Mammary epithelial cell (primary cell): ENCODE measurements around the gene IQSEC1.

Experiments
- CTCF ChIP-seq, 2 donors: IDR thresholded peaks in 1 of 2; conservative IDR thresholded peaks in 1 of 2; 2 replicates each; pipeline ENCODE4 v1.5.1; 2011 to 2012; ENCODE audit warnings: inconsistent platforms in 2 of 2, low read length in 2 of 2, mild to moderate bottlenecking in 2 of 2, control low read depth in 1 of 2, low read depth in 1 of 2; ENCODE audit not compliant: insufficient read depth in 1 of 2; ENCODE audit errors: extremely low read depth in 1 of 2
- EZH2 ChIP-seq: IDR thresholded peaks from 2 replicates; pipeline ENCODE4 v1.6.1; 2012; ENCODE audit warnings: low read length, inconsistent platforms, borderline replicate concordance

- TF ChIP-seq CTCF (conservative IDR thresholded peaks at IDR 0.05 in 1 of 2, IDR thresholded peaks at IDR 0.05 in 1 of 2; ENCODE audit: extremely low read depth in 1 of 2, insufficient read depth in 1 of 2, low read depth in 1 of 2, low read length in 2 of 2) = no peak
- no peak for TF ChIP-seq EZH2
Measured at GRCh38 chr3:13024765-13025065, 48.5 kb downstream of the IQSEC1 start.
